NB4 (cell line): Measurements from ENCODE around the gene BARX2.

Experiments used
- CTCF ChIP-seq: IDR thresholded peaks from one replicate; pipeline ENCODE4 v1.5.1; 2012; ENCODE audit warnings: low read depth, low read length
- MYC ChIP-seq: IDR thresholded peaks from 2 replicates; pipeline ENCODE4 v1.6.1; 2011; ENCODE audit warnings: low read depth, low read length
- POLR2A ChIP-seq: IDR thresholded peaks from 2 replicates; pipeline ENCODE4 v1.6.1; 2011; ENCODE audit warnings: mild to moderate bottlenecking; ENCODE audit not compliant: insufficient read length; ENCODE audit errors: extremely low read depth

- TF ChIP-seq CTCF (no peak), POLR2A (no peak), MYC (no peak)
These were observed 42.4 kb downstream of the BARX2 start for GRCh38 chr11:129418039-129418438.
